IMR-90 (cell line): Measurements from ENCODE around the gene PRCP. TPM values are rescaled to one million over a fixed set of nuclear protein-coding genes. Genes with fewer than 3 reads are reported as not detected.
A peak's percentile ranks its signal among the peaks of the same experiment; 100 is the strongest.

Source experiments
- ATAC-seq: fragments of 200-7000 bp; cut with Tn5 transposase; 2 replicates; pipeline ENCODE4 v1.9.1; 2020; ENCODE audit warnings: low read depth, mild to moderate bottlenecking, moderate library complexity
- BruUV-seq: library from RNA; stranded (reverse); fragments of 400-500 nt; replicated peaks from 2 replicates; lab custom pipeline; 2021; lab: Mats Ljungman, UMichigan
- CTCF ChIA-PET: fragments of 300-600 bp; formaldehyde crosslinking; extraction: SDS; loops from one replicate; lab custom pipeline; 2021; ENCODE audit warnings: antibody characterized with exemption; lab: Yijun Ruan, JAX
- POLR2A ChIA-PET: fragments of 300-600 bp; sonication (Branson Sonifier 250); formaldehyde crosslinking; loops from one replicate; lab custom pipeline; 2022; ENCODE audit warnings: antibody characterized with exemption; ENCODE audit not compliant: unreplicated experiment; lab: Charles Lee
- DNase-seq: peaks from one replicate; pipeline ENCODE4 v3.0.0; 2013
- H2AFZ ChIP-seq: replicated peaks from 2 replicates; pipeline ENCODE3; 2013; ENCODE audit warnings: low read length, mild to moderate bottlenecking; ENCODE audit not compliant: poor library complexity
- H2AK5ac ChIP-seq: 2 replicates; pipeline ENCODE4 v1.6.1; 2013; ENCODE audit warnings: low read depth, low read length, inconsistent platforms
- H2AK9ac ChIP-seq: replicated peaks from 2 replicates; pipeline ENCODE3; 2013; ENCODE audit warnings: mild to moderate bottlenecking, low read depth, low read length, moderate library complexity; ENCODE audit not compliant: poor library complexity
- H2BK120ac ChIP-seq: 2 replicates; pipeline ENCODE4 v1.6.1; 2013; ENCODE audit warnings: low read depth, low read length, inconsistent platforms
- H2BK15ac ChIP-seq: 3 replicates; pipeline ENCODE4 v1.6.1; 2013; ENCODE audit warnings: low read depth, low read length, inconsistent platforms
- H2BK20ac ChIP-seq: 2 replicates; pipeline ENCODE4 v1.6.1; 2013; ENCODE audit warnings: low read depth, mild to moderate bottlenecking, inconsistent platforms, low read length, moderate library complexity
- H2BK5ac ChIP-seq: 2 replicates; pipeline ENCODE4 v1.6.1; 2013; ENCODE audit warnings: mild to moderate bottlenecking, low read depth, low read length, inconsistent platforms; ENCODE audit not compliant: poor library complexity, severe bottlenecking
- H3K14ac ChIP-seq: replicated peaks from 2 replicates; pipeline ENCODE4 v1.6.1; 2013; ENCODE audit warnings: low read depth, low read length, inconsistent platforms
- H3K18ac ChIP-seq: 2 replicates; pipeline ENCODE4 v1.6.1; 2013; ENCODE audit warnings: low read depth, low read length, control low read depth
- H3K23ac ChIP-seq: 2 replicates; pipeline ENCODE4 v1.6.1; 2013; ENCODE audit warnings: low read depth, low read length, inconsistent platforms
- H3K27ac ChIP-seq: 2 replicates; pipeline ENCODE4 v1.5.1; 2013; ENCODE audit warnings: mild to moderate bottlenecking, control low read depth, low read length; ENCODE audit not compliant: insufficient read depth
- H3K27me3 ChIP-seq: 2 replicates; pipeline ENCODE4 v1.6.1; 2013; ENCODE audit warnings: low read length; ENCODE audit not compliant: control insufficient read depth, insufficient read depth
- H3K36me3 ChIP-seq: 2 replicates; pipeline ENCODE4 v1.6.1; 2013; ENCODE audit warnings: low read length, mixed read lengths; ENCODE audit not compliant: control insufficient read depth, insufficient read depth
- H3K4ac ChIP-seq: 2 replicates; pipeline ENCODE4 v1.6.1; 2013; ENCODE audit warnings: low read depth, low read length, inconsistent platforms
- H3K4me1 ChIP-seq: 2 replicates; pipeline ENCODE4 v1.6.1; 2013; ENCODE audit warnings: low read length, mixed read lengths; ENCODE audit not compliant: control insufficient read depth, insufficient read depth
- H3K4me2 ChIP-seq: 2 replicates; pipeline ENCODE4 v1.6.1; 2013; ENCODE audit warnings: low read depth, mild to moderate bottlenecking, control low read depth, low read length, moderate library complexity
- H3K4me3 ChIP-seq: 2 replicates; pipeline ENCODE4 v1.5.1; 2013; ENCODE audit warnings: low read depth, mild to moderate bottlenecking, control low read depth, low read length, moderate library complexity; ENCODE audit not compliant: insufficient read depth
- H3K56ac ChIP-seq: 2 replicates; pipeline ENCODE4 v1.6.1; 2013; ENCODE audit warnings: low read length, inconsistent platforms; ENCODE audit not compliant: insufficient read depth; ENCODE audit errors: extremely low read depth
- H3K79me1 ChIP-seq, 2 experiments: 2 replicates each; pipeline ENCODE4 v1.6.1; 2013; ENCODE audit warnings: low read length in 2 of 2, inconsistent platforms in 1 of 2, low read depth in 1 of 2
- H3K9ac ChIP-seq: 2 replicates; pipeline ENCODE4 v1.6.1; 2013; ENCODE audit warnings: low read depth, low read length, control low read depth
- H3K9me1 ChIP-seq: 2 replicates; pipeline ENCODE4 v1.6.1; 2013; ENCODE audit warnings: low read length, inconsistent platforms; ENCODE audit not compliant: insufficient read depth
- H3K9me3 ChIP-seq: 2 replicates; pipeline ENCODE4 v1.6.1; 2013; ENCODE audit warnings: low read length; ENCODE audit not compliant: control insufficient read depth, insufficient read depth
- H4K20me1 ChIP-seq: 2 replicates; pipeline ENCODE4 v1.6.1; 2013; ENCODE audit warnings: low read length, inconsistent platforms; ENCODE audit not compliant: insufficient read depth
- H4K5ac ChIP-seq: 2 replicates; pipeline ENCODE4 v1.6.1; 2013; ENCODE audit warnings: mild to moderate bottlenecking, low read depth, low read length, control low read depth
- H4K8ac ChIP-seq, 2 experiments: 2 replicates each; pipeline ENCODE4 v1.6.1; 2013; ENCODE audit warnings: low read depth in 2 of 2, low read length in 2 of 2, control low read depth in 1 of 2, inconsistent platforms in 1 of 2
- H4K91ac ChIP-seq: 2 replicates; pipeline ENCODE4 v1.6.1; 2013; ENCODE audit warnings: low read depth, low read length, inconsistent platforms; ENCODE audit not compliant: insufficient read depth
- FOS ChIP-seq: fragments of 150-350 bp; IDR thresholded peaks from 2 replicates; pipeline ENCODE4 v1.6.1; 2016; ENCODE audit warnings: low read depth, low read length
- POLR2A ChIP-seq: IDR thresholded peaks from 2 replicates; pipeline ENCODE4 v1.6.1; 2012; ENCODE audit warnings: mild to moderate bottlenecking, low read depth, low read length
- RAD21 ChIP-seq: IDR thresholded peaks from 2 replicates; pipeline ENCODE4 v1.6.1; 2012; ENCODE audit warnings: low read length, improper control_type of control experiment
- RFX5 ChIP-seq: IDR thresholded peaks from 2 replicates; pipeline ENCODE4 v1.8.0; 2012; ENCODE audit warnings: low read depth, mild to moderate bottlenecking, low read length, moderate library complexity
- WGBS, 2 experiments: methylation state at CpG; one replicate each; pipeline versions ENCODE4 v1.1.5 to v1.1.7; 2013; ENCODE audit warnings: missing lambda C conversion rate in 2 of 2; ENCODE audit not compliant: insufficient read length in 1 of 2; ENCODE audit errors: extremely low coverage in 2 of 2; 5-methylcytosine and 5-hydroxymethylcytosine counted together
- dilution Hi-C: fragments of 300-500 bp; cut with HindIII; formaldehyde crosslinking; loops from one replicate; pipeline ENCODE4 v1.14.3; 2018; ENCODE audit warnings: low sequenced_read_pairs; ENCODE audit not compliant: unreplicated experiment
- in situ Hi-C: fragments of 300-500 bp; cut with MboI; formaldehyde crosslinking; loops from 3 replicates; pipeline ENCODE4 v1.14.3; 2019; ENCODE audit warnings: low sequenced_read_pairs, inconsistent platforms, mixed read lengths
- intact Hi-C: fragments of 100-400 bp; cut with micrococcal nuclease; formaldehyde crosslinking; loops from 2 replicates; pipeline ENCODE4 v1.10.0; 2022
- polyA plus RNA-seq, 3 experiments: library from polyadenylated mRNA; depleted of rRNA; stranded (reverse); fragments of >200 nt; gene quantifications; 2 replicates each; pipeline ENCODE4 v1.2.3, GENCODE V29; 2012; ENCODE audit warnings: low replicate concordance in 1 of 3
- total RNA-seq: library from RNA; depleted of rRNA; stranded (reverse); fragments of >200 nt; gene quantifications from 2 replicates; pipeline ENCODE4 v1.2.3, GENCODE V29; 2012
- TF ChIP-seq, protein P1 (sequence below): fragments of 150-350 bp; IDR thresholded peaks from 2 replicates; pipeline ENCODE4 v1.6.1; 2017; ENCODE audit warnings: mild to moderate bottlenecking, antibody characterized with exemption, low read length, low read depth
- TF ChIP-seq, protein P2 (sequence below): conservative IDR thresholded peaks from 2 replicates; pipeline ENCODE4 v1.5.1; 2012; ENCODE audit warnings: mild to moderate bottlenecking, low read depth, low read length, improper control_type of control experiment
- TF ChIP-seq, protein P3 (sequence below): fragments of 150-350 bp; IDR thresholded peaks from 2 replicates; pipeline ENCODE4 v1.6.1; 2016; ENCODE audit warnings: low read depth, mild to moderate bottlenecking, low read length, moderate library complexity, borderline replicate concordance

Gene PRCP
- total and polyA plus RNA-seq, 2 of the 4 experiments (the other 2 are of a cell fraction) = 31.7 to 64.9 TPM

DNA sequence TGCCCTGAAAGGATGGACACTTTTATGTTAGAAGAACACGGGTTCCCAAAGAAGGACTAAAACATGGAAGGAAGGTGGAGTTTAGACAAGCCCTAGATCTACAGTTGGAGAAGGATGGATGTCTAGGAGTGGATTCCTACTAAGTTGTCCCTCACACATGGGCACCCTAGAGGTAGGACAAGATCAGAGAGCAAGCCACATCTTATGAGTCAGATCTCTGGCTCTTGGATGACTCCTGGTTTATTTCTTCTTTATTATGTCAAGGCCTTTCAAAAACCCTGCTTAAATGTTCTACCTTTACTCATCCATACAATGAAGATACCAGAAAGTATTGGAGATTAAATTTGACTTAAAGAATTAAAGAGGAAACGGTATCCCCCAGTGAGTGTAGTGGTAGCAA is 34.4 kb downstream of the PRCP start:
- no peak overlapping the region for H3K18ac ChIP-seq
- H4K20me1 ChIP-seq = no peaks in the 10 kb centered on the region
- H2BK5ac ChIP-seq = no peak overlapping the region
- H3K9me3 ChIP-seq = no peaks in the 10 kb centered on the region
- ChIA-PET POLR2A (no interaction called here), CTCF (no interaction called here)
- dilution Hi-C loops (no loop called here), in situ Hi-C loops (no loop called here), intact Hi-C loops (loop anchor here (5.0 kb wide), 1 partner anchor 956 kb away; no protein-coding TSS in a partner anchor)
- no peak overlapping the region for H3K9ac ChIP-seq
- H3K14ac ChIP-seq = peak overlapping the region; percentile 52; the same call in 1 of the 2 replicates
- DNase-seq (peak; percentile 31), ATAC-seq (peak; percentile 27; the same call in 1 of the 2 replicates)
- peak overlapping the region; percentile 8; the same call in 1 of the 2 replicates for H3K56ac ChIP-seq
- 80% methylated on average over 1 of the region's 2 CpGs; no CpG with 5 or more reads in 1 of the 2 experiments for WGBS, 2 experiments
- no peak overlapping the region for H3K27ac ChIP-seq
- peak overlapping the region in 1 of 2 experiments; percentile 20; a peak in 1 of 4 replicates for H4K8ac ChIP-seq
- H3K4me1 ChIP-seq = peaks cover 5% of the 10 kb centered on the region; the same call in 1 of the 2 replicates
- H3K23ac ChIP-seq = no peak overlapping the region
- H2BK20ac ChIP-seq = peak overlapping the region; percentile 61; the same call in 1 of the 2 replicates
- no peaks in the 10 kb centered on the region for H3K36me3 ChIP-seq
- no TSS peak for BruUV-seq
- H4K5ac ChIP-seq = no peak overlapping the region; the same call in 1 of the 2 replicates
- TF ChIP-seq RAD21 (no peak), RFX5 (no peak), FOS (no peak), POLR2A (no peak)
- TF ChIP-seq, protein P1, sequence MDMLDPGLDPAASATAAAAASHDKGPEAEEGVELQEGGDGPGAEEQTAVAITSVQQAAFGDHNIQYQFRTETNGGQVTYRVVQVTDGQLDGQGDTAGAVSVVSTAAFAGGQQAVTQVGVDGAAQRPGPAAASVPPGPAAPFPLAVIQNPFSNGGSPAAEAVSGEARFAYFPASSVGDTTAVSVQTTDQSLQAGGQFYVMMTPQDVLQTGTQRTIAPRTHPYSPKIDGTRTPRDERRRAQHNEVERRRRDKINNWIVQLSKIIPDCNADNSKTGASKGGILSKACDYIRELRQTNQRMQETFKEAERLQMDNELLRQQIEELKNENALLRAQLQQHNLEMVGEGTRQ = no peak
- TF ChIP-seq, protein P2, sequence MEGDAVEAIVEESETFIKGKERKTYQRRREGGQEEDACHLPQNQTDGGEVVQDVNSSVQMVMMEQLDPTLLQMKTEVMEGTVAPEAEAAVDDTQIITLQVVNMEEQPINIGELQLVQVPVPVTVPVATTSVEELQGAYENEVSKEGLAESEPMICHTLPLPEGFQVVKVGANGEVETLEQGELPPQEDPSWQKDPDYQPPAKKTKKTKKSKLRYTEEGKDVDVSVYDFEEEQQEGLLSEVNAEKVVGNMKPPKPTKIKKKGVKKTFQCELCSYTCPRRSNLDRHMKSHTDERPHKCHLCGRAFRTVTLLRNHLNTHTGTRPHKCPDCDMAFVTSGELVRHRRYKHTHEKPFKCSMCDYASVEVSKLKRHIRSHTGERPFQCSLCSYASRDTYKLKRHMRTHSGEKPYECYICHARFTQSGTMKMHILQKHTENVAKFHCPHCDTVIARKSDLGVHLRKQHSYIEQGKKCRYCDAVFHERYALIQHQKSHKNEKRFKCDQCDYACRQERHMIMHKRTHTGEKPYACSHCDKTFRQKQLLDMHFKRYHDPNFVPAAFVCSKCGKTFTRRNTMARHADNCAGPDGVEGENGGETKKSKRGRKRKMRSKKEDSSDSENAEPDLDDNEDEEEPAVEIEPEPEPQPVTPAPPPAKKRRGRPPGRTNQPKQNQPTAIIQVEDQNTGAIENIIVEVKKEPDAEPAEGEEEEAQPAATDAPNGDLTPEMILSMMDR = no peak
- TF ChIP-seq, protein P3, sequence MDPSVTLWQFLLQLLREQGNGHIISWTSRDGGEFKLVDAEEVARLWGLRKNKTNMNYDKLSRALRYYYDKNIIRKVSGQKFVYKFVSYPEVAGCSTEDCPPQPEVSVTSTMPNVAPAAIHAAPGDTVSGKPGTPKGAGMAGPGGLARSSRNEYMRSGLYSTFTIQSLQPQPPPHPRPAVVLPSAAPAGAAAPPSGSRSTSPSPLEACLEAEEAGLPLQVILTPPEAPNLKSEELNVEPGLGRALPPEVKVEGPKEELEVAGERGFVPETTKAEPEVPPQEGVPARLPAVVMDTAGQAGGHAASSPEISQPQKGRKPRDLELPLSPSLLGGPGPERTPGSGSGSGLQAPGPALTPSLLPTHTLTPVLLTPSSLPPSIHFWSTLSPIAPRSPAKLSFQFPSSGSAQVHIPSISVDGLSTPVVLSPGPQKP = no peak
- peaks cover 0 to 11% of the 10 kb centered on the region in 2 experiments; a peak in 2 of 4 replicates for H3K79me1 ChIP-seq
- H3K9me1 ChIP-seq = peaks cover 5% of the 10 kb centered on the region; the same call in 1 of the 2 replicates
- H3K4me2 ChIP-seq = no peak overlapping the region
- H2BK15ac ChIP-seq = peak overlapping the region; percentile 24; the same call in 1 of the 3 replicates
- no peak overlapping the region; the same call in 1 of the 2 replicates for H4K91ac ChIP-seq
- no peak overlapping the region for H2AFZ ChIP-seq
- H3K4me3 ChIP-seq = no peak overlapping the region
- H2AK9ac ChIP-seq = no peak overlapping the region
- H2BK120ac ChIP-seq = peak overlapping the region; percentile 64
- H3K27me3 ChIP-seq = no peaks in the 10 kb centered on the region
- no peak overlapping the region for H2AK5ac ChIP-seq
- H3K4ac ChIP-seq = 0 out of 2 replicates have a peak overlapping the region, but pooled peaks have one; percentile 6
